RWPE2 (cell line): ENCODE data around the gene SLC39A10.
A peak's percentile ranks its signal among the peaks of the same experiment; 100 is the strongest.

Experiments used
- ATAC-seq: fragments of 200-7000 bp; cut with Tn5 transposase; 3 replicates; pipeline ENCODE4 v1.9.1; 2021; ENCODE audit warnings: low read depth
- DNase-seq: peaks from one replicate; pipeline ENCODE4 v3.0.0-alpha.2; 2020; ENCODE audit warnings: low spot score
- H3K27ac ChIP-seq: fragments of 450-650 bp; 2 replicates; pipeline ENCODE4 v1.5.1; 2017; ENCODE audit warnings: mild to moderate bottlenecking; ENCODE audit not compliant: poor library complexity, severe bottlenecking
- H3K27me3 ChIP-seq: fragments of 250-450 bp; sonication (Bioruptor Pico); 2 replicates; pipeline ENCODE4 v1.5.1; 2021; ENCODE audit warnings: mild to moderate bottlenecking, moderate library complexity; ENCODE audit not compliant: insufficient read depth, poor library complexity, severe bottlenecking
- H3K36me3 ChIP-seq: fragments of 250-450 bp; sonication (Bioruptor Pico); 2 replicates; pipeline ENCODE4 v1.5.1; 2020; ENCODE audit warnings: low read depth, mild to moderate bottlenecking, moderate library complexity
- H3K4me1 ChIP-seq: fragments of 250-450 bp; sonication (Bioruptor Pico); 2 replicates; pipeline ENCODE4 v1.5.1; 2021; ENCODE audit warnings: mild to moderate bottlenecking, moderate library complexity; ENCODE audit not compliant: insufficient read depth, poor library complexity, severe bottlenecking
- H3K4me3 ChIP-seq: fragments of 250-450 bp; sonication (Bioruptor Pico); 2 replicates; pipeline ENCODE4 v1.5.1; 2021; ENCODE audit warnings: mild to moderate bottlenecking, moderate library complexity; ENCODE audit not compliant: severe bottlenecking
- H3K9me3 ChIP-seq: fragments of 250-450 bp; sonication (Bioruptor Pico); 2 replicates; pipeline ENCODE4 v1.5.1; 2021; ENCODE audit warnings: mild to moderate bottlenecking, moderate library complexity; ENCODE audit not compliant: severe bottlenecking
- TF ChIP-seq, protein P1 (sequence below): fragments of 450-650 bp; IDR thresholded peaks from one replicate; pipeline ENCODE4 v1.5.1; 2017; ENCODE audit warnings: mild to moderate bottlenecking, moderate library complexity; ENCODE audit not compliant: poor library complexity, severe bottlenecking

The SLC39A10 gene

DNA sequence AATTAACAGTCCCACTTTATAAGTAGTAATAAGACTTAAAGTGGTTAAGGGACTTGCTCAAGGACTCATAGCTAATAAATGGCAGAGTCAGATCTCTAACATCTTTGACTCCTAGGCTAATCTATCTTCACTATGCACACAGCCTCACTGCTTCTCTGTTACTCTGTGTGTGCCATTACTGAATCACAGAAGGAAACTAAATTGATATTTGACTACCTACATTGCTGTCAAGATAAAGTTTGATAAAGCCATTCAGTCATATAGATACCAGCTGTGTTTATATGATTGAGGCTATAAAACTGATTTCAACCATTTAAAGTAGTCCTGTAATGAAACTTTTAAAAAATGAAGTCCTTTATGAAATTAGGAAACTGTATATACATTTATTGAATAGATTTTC is 10.9 kb downstream of the SLC39A10 start:
- Histone ChIP-seq H3K9me3 (no peaks in the 10 kb centered on the region), H3K4me1 (no peaks in the 10 kb centered on the region), H3K36me3 (no peaks in the 10 kb centered on the region), H3K27me3 (no peaks in the 10 kb centered on the region), H3K4me3 (no peak overlapping the region), H3K27ac (no peak overlapping the region)
- ATAC-seq (no peak), DNase-seq (no peak)
- TF ChIP-seq, protein P1, sequence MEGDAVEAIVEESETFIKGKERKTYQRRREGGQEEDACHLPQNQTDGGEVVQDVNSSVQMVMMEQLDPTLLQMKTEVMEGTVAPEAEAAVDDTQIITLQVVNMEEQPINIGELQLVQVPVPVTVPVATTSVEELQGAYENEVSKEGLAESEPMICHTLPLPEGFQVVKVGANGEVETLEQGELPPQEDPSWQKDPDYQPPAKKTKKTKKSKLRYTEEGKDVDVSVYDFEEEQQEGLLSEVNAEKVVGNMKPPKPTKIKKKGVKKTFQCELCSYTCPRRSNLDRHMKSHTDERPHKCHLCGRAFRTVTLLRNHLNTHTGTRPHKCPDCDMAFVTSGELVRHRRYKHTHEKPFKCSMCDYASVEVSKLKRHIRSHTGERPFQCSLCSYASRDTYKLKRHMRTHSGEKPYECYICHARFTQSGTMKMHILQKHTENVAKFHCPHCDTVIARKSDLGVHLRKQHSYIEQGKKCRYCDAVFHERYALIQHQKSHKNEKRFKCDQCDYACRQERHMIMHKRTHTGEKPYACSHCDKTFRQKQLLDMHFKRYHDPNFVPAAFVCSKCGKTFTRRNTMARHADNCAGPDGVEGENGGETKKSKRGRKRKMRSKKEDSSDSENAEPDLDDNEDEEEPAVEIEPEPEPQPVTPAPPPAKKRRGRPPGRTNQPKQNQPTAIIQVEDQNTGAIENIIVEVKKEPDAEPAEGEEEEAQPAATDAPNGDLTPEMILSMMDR = no peak

- no peaks in the 10 kb centered on the region for H3K36me3 ChIP-seq
- no peak overlapping the region for H3K27ac ChIP-seq
- no peaks in the 10 kb centered on the region for H3K9me3 ChIP-seq
- no peak for DNase-seq
- H3K4me3 ChIP-seq = no peak overlapping the region
- no peaks in the 10 kb centered on the region for H3K27me3 ChIP-seq
- H3K4me1 ChIP-seq = no peaks in the 10 kb centered on the region
- ATAC-seq = no peak
- TF ChIP-seq, protein P1 = no peak
Measured at GRCh38 chr2:195670191-195670590, 13.2 kb downstream of the SLC39A10 start.

DNA sequence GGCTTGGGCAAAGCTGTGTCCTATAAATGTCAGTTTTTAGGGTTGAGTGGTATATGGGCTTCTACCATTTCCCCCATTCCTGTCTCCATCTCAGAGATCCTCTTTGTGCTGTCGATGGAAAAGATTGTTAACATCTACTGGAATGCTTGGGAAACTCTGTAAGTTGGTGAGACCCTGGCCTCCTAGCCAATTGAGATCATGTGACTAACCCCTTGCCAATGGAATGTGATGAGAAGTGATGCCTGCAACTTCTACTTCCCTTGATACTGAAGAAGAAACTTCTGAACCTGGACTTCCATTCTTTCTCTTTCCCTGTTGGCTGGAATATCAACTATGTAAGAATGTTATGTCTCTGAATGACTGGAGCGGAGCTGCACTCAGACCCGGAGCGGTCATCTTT is 14.5 kb downstream of the SLC39A10 start:
- H3K27ac ChIP-seq = no peak overlapping the region
- H3K36me3 ChIP-seq = no peaks in the 10 kb centered on the region
- DNase-seq = no peak
- no peaks in the 10 kb centered on the region for H3K27me3 ChIP-seq
- TF ChIP-seq, protein P1 = no peak
- no peaks in the 10 kb centered on the region for H3K4me1 ChIP-seq
- H3K9me3 ChIP-seq = no peaks in the 10 kb centered on the region
- no peak overlapping the region for H3K4me3 ChIP-seq
- ATAC-seq = no peak

DNA sequence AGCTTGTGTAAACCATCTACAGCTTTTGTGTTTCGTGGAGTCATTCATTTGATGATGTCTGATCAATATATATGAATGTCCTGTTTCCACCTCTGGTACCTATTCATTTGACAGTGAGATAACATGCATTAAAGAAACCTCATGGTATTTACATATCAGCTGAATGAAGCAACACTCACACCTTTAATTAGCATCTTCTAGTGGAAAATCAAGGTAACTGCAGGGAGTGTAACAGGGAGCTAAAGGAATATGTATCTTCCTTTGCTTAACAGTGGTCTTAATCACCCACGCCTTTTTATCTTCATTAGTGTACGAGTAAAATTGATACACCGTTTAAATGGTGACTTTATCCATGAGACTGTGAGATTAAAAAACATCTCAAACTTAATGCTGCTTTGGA is 15.6 kb downstream of the SLC39A10 start:
- Histone ChIP-seq H3K4me3 (no peak overlapping the region), H3K9me3 (no peaks in the 10 kb centered on the region), H3K27ac (no peak overlapping the region), H3K36me3 (no peaks in the 10 kb centered on the region), H3K4me1 (no peaks in the 10 kb centered on the region), H3K27me3 (no peaks in the 10 kb centered on the region)
- DNase-seq (no peak), ATAC-seq (no peak)
- TF ChIP-seq, protein P1 = no peak

- H3K4me1 ChIP-seq = no peaks in the 10 kb centered on the region
- ATAC-seq = peak; percentile 46; the same call in 1 of the 3 replicates
- TF ChIP-seq, protein P1 = no peak
- H3K9me3 ChIP-seq = no peaks in the 10 kb centered on the region
- H3K27me3 ChIP-seq = no peaks in the 10 kb centered on the region
- no peak overlapping the region for H3K27ac ChIP-seq
- no peak for DNase-seq
- H3K4me3 ChIP-seq = no peak overlapping the region
- no peaks in the 10 kb centered on the region for H3K36me3 ChIP-seq
Measured at GRCh38 chr2:195674491-195675221, 17.6 kb downstream of the SLC39A10 start.
